CD4-positive, alpha-beta T cell treated with Interleukin-21 for 1 hour (primary cell): ENCODE results near the gene DYRK1A.
"Not testable (repeated sequence)": the region's sequence is repeated elsewhere in the genome, so short reads cannot be mapped to it uniquely, and the experiment has no call there.

Experiments
- DNase-seq: peaks from one replicate; pipeline ENCODE4 v3.0.0-alpha.2; 2020

Gene DYRK1A

DNA sequence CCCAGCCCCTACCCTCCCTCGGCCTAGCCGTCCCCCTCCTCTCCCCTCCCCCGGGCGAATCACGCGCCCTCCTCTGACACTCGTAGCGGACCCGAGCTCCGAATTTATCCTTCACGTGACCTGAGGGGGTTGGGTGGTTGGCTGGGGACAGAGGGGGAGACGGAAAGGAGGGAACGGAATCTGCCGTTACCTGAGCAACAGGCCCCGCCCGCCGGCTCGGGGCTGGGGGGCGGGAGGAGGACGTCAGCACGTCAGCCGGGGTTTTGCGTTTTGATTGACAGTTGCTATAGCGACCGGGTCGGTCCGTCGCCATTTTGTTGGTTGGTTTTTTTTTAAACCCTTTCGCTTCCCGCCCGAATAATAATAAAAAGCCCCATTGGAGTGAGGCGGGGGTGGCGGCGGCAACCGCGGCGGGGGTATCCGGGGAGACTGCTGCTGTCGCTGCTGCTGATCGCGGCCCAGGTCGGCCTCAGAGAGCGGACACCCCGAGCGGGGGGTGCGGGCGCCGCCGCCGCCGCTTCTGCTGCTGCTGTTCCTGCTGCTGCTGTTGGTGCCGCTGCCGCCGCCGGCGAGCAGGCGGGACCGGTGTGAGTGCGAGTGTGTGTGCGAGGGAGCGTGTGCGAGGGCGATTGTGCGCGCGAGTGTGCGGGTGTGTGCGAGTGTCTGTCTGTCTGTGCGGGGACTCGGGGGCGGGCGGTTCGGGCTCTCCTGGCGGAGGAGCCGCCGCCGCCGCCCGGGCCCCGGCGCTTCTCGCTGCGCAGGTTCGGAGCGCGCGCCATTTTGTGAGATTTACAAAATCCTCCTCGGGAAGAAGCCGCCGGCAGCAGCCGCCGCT, at the start of gene DYRK1A:
Gene DYRK1A (plus strand): TSS at position 292 of the 835 bp plus-strand sequence. CDS start 53,602 bp downstream, outside the sequence.
- DNase-seq = peak; percentile 99

- no peak for DNase-seq
These were observed 47.0 kb upstream of the DYRK1A start for GRCh38 chr21:37319551-37319950.

- no peak for DNase-seq
These were observed 44.5 kb upstream of the DYRK1A start for GRCh38 chr21:37322084-37322483.

DNA sequence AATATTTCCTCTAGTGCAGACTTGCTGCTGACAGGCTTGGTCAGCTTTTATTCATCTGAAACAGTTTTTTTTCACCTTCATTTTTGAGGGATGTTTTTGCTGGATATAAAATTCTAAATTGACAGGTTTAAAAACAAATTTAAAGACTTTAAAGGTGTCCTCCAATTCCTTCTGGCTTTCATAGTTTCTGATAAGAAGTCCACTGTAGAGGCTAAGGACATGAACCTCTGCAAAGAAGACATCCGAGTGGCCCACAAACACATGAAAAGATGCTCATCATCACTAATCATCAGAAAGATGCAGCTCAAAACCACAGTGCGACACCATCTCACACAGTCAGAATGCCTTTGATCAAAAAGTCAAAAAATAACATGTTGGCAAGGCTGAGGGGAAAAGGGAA, 42.0 kb upstream of the DYRK1A start:
- no peak for DNase-seq

DNA sequence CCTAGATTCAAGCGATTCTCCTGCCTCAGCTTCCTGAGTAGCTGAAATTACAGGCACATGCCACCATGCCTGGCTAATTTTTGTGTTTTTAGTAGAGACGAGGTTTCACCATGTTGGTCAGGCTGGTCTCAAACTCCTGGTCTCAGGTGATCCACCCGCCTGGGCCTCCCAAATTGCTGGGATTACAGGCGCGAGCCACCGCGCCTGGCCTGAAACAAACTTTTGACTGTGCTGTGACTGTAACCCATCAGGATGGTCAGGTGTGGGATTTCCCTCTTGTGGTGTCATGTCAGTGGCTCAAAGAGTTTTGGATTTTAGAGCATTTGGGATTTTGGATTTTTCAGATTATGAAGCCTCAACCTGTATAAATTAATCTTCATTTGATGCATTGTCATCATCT, 38.4 kb upstream of the DYRK1A start:
- not testable (repeated sequence) for DNase-seq

DNA sequence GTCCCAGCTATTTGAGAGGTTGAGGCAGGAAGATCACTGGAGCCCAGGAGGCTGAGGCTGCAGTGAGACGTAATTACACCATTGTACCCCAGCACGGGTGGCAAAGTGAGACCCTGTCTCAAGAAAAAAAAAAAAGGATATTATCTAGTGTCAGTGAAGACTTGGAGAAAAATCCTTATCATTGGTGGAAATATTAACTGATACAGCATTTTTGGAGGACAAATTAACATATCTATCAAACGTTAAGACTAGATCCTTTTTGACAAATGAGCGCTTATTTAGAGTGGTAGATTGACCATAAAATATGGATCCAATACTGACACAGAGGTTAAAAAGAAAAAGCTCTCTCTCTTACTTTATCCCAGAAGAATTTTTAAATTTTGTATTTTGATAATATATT, 35.2 kb upstream of the DYRK1A start:
- no peak for DNase-seq

- DNase-seq = no peak
These were observed 31.5 kb upstream of the DYRK1A start for GRCh38 chr21:37335053-37335452.

DNA sequence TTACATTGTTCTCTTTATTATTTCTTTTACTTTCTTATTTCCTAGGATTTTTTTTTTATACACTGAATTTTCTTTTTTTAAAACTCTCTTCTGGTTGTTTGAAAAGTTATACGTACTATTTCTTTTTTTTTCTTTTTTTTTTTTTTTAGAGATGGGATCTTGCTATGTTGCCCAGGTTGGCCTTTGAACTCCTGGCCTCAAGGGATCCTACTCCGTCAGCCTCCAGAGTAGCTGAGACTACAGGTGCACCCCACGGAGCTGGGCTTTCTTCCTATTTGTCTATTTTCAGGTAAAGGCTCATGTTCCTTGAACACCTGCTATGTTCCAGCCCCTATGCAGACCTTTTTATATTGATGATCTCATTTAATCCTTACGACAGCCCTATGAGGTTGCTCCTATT, 29.4 kb upstream of the DYRK1A start:
- DNase-seq = no peak

DNA sequence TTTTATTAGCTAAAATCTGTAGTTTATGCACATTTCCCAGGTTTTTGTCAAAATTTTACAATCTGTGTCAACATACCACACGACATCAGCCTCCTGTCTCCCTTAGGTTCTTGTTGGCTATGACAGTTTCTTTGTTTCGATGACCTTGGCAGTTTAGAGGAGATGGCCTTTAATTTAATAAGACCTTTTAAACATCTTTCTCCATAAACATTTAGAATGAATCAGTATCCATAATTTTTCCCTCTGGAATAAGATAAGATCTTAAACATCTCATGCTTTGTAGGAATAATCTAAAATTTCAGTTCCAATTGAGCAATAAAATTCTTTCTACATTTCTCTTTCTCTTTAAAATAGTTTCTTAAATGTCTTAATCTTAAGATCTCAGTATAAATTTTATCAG, 28.7 kb upstream of the DYRK1A start:
- DNase-seq = no peak

GRCh38 chr21:37338671-37339551, 27.7 kb upstream of the DYRK1A start:
- DNase-seq = no peak

- DNase-seq = no peak
These were observed 27.0 kb upstream of the DYRK1A start for GRCh38 chr21:37339552-37339939.

- no peak for DNase-seq
These were observed 25.2 kb upstream of the DYRK1A start for GRCh38 chr21:37341254-37341960.

DNA sequence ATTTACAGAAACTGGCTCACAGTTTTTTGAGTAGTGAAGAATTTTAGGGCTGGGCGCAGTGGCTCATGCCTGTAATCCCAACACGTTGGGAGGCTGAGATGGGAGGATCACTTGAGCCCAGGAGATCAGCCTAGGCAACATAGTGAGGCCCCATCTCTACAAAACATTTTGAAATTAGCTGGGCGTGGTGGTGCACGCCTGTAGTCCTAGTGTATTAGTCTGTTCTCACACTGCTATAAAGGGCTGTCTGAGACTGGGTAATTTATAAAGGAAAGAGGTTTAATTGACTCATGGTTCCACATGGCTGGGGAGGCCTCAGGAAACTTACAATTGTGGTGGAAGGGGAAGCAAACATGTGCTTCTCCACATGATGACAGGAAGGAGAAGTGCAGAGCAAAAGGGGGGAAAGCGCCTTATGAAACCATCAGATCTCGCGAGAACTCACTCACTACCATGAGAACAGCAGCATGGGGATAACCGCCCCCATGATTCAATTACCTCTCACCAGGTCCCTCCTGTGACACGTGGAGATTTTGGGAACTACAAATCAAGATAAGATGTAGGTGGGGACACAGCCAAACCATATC, 24.4 kb upstream of the DYRK1A start:
- DNase-seq = no peak

DNA sequence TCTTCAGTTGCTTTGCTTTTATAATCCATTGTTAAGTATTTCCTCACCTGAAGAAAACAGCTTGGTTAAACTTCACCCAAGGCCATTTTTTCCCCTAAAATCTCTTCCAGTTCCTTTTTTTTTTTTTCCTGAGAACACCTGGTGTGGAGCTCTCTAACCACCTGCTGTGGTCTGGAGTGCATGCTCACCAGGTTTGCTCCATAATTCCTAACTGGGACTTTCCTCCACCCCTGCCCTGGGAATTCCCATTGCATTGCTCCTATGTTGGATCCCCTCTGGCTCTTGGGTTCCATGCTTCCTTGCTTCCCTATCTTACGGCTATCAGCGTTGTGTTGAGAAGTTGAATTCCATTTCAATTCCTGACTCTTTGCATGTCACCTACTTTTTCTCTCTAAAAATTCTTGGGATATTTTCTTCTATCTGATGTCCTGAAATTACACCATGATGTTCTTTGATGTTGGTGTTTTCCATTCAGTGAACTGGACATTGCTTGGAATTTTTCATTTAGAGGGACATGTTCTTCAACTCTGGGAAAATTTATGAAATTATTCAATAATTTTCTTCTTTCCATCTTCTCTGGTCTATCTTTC, 19.6 kb upstream of the DYRK1A start:
- no peak for DNase-seq

DNA sequence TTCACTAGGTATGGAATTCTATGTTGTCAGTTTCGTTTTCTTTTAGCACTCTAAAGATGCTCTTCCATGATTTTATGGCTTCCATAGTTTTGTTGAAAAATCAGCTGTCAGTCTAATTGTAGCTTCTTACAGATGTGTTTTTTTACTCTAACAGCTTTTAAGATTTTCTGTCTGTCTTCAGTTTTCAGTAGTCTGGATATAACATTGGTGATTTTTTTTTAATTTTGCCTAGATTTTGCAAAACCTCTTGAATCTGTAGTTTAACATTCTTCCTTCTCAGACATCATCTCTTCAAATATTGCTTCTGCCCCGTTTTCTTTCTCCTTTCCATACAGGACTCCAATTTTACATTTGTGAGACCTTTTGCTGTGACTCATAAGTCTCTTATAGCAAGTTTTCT, 17.9 kb upstream of the DYRK1A start:
- DNase-seq = no peak

GRCh38 chr21:37350472-37350871, 16.1 kb upstream of the DYRK1A start:
- DNase-seq = no peak

DNA sequence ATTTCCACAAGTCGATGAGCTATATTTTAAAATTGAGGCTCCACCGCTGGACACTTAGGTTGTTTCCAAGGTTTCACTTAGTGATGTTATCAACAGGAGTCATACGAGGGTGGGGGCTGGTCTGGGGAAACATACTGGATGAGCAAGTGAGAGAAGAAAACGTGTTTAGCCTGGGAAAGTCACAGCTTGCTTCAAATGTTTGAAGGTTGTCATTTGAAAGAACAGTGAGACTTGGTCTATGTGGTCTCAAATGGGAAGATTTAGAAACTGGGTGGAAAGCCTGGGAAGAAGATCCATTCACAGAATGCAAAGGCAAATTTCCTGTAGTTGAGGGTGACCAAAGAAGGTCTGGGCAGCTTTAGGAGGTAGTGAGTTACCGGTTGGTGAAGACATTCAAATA, 9.9 kb upstream of the DYRK1A start:
- DNase-seq = no peak

GRCh38 chr21:37357691-37358090, 8.9 kb upstream of the DYRK1A start:
- no peak for DNase-seq

- no peak for DNase-seq
These were observed 8.2 kb upstream of the DYRK1A start for GRCh38 chr21:37358397-37358796.

GRCh38 chr21:37363936-37364335, 2.6 kb upstream of the DYRK1A start:
- DNase-seq = no peak

DNA sequence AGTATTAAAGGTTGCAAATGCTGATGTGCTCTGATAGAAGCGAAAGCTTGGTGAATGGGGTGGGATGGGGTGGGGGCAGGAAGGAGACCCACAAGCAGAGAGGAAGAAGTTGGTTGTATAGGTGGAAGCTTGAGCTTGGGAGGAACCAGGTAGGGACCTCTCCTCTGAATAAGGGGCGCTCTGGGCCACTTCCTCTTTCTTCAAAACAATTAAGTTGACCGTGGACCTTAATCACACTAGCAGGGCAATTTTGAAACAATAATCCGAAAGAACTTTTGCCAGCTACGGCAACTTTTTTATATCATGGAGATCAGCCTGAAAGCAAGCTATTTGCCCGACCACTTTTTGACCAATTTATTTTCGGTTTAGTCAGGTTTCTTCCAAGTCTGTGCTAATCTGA, 1.9 kb upstream of the DYRK1A start:
- no peak for DNase-seq
